T47D (cell line): Measurements from ENCODE around the gene MAMSTR.
A peak's percentile ranks its signal among the peaks of the same experiment; 100 is the strongest.
"Not testable (repeated sequence)": the region's sequence is repeated elsewhere in the genome, so short reads cannot be mapped to it uniquely, and the experiment has no call there.

Experiments
- DNase-seq, 2 experiments: peaks; one replicate each; pipeline versions ENCODE4 v3.0.0 to v3.0.0-alpha.2; 2011 to 2012; ENCODE audit warnings: low read depth in 1 of 2, low spot score in 1 of 2
- JUND ChIP-seq: IDR thresholded peaks from 2 replicates; pipeline ENCODE4 v1.6.1; 2012; ENCODE audit warnings: low read depth
- in situ Hi-C: cut with HindIII; loops from 2 replicates; pipeline ENCODE4 v1.10.0; 2016; ENCODE audit warnings: low sequenced_read_pairs, low pct_unique_long_range_greater_than_20kb

The MAMSTR gene

DNA sequence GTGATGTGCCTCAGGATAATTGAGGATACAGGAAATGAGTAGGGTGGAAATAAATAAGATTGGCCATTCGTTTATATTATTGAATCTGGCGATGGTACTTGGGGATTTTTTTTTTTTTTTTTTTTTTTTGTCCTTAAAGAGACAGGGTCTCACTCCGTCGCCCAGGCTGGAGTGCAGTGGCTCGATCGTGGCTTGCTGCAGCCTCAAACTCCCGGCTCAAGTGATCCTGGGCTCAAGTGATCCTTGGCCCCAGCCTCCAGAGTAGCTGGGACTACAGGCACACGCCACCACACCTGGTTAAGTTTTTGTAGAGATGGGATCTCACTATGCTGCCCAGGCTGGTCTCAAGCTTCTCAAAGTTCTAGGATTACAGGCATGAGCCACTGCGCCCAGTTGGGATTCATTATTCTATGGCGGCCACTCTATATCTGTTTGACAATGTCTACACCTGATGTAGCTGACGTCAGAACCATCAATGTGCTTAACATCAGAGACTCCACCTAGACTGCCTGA, 2.7 kb upstream of the MAMSTR start:
- no peak for TF ChIP-seq JUND
- no peak for DNase-seq
- in situ Hi-C loops: no loop called here

DNA sequence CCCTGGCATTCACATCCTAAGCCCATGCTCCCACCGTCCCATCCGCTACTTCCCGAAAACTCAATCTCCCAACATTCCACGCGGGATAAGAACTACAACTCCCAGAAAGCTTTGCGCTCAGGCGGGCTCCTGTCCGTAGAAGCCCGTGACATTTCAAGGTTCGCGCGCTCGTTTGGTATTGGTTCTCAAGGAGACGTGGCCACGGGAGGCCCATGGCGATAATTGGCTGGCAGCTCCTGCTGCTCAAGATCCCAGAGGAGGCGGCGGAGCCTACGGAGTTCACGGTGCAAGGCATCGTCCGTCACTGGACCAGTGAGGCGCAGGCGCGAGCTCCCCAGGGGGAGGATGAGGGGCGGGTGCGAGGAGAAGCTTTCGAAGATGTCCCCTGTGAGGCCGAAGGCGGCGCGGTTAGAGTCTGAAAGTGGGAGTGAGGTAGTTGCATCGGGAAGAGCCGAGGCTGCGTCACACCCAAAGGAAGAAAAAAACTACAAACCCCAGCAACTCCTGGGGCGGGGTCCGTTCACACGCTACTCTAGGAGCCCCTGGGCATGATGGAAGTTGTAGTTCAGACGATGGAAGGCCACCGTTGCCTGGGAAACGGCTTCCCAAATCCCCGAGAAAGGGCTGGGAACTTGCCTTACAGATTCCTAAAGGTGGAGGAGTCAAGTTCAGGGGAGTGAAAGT, 1.2 kb upstream of the MAMSTR start:
- DNase-seq: peak; percentile 96 to 98
- TF ChIP-seq JUND: no peak
- in situ Hi-C loops: no loop called here

DNA sequence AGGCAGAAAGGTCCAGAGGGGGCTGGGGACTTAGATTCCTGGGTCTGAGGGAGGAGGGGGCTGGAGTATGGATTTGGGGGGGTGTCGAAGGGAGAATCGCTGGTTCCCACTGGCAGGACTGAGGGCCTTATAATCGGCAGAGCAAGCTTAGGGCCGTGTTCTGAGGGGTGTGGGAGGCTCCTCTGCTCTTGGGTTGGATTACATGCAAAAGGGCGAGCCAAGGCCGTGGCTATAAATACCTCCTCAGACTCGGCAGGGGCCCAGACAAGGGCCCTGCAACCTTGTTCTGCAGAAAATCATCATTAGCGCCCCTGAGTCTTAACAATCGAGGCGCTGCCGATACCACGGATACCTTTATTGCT, 707 bp upstream of the MAMSTR start:
- TF ChIP-seq JUND: no peak
- DNase-seq: no peak
- in situ Hi-C loops: no loop called here

DNA sequence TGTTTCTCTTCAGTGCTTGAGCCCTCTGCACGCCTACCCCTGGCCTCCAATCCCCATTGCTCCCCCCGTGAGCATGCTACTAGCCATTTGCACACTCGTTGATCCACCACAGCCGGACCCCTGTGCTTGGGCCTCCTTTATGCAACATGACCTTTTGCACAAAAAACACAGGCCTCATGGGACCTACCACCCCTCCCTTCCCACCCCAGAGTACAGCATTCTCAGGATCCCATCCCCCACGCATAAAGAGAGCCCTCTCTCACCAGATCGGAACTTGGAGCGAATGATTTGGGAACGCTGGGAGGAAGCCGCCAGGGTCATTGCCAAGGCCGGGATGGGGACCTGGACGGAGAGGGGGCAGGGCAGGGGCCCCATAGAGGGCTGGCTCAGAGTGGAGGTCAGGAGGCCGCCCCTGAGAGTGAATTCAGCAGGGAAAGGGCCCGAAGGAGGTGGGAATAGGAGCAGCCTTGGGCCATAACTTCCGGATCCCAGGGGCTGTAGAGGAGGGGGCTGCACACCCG, 754 bp downstream of the MAMSTR start:
- in situ Hi-C loops: no loop called here
- TF ChIP-seq JUND: no peak
- DNase-seq: no peak

DNA sequence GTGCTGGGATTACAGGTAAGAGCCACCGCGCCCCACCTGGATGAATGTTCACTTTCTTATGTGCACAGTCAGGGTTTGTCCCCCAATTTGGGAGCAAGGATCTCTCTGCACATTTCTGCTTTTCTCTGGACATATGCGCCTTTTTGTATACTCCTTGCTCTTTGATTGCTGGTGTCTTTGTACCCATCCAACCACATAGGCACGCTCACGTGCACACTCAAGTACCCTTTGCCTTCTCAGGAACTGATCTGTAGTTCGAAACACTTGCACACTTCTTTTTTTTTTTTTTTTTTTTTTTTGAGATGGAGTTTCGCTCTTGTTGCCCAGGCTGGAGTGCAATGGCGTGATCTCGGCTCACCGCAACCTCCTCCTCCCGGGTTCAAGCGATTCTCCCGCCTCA, 1.4 kb downstream of the MAMSTR start:
- in situ Hi-C loops, DNase-seq: not testable (repeated sequence)

DNA sequence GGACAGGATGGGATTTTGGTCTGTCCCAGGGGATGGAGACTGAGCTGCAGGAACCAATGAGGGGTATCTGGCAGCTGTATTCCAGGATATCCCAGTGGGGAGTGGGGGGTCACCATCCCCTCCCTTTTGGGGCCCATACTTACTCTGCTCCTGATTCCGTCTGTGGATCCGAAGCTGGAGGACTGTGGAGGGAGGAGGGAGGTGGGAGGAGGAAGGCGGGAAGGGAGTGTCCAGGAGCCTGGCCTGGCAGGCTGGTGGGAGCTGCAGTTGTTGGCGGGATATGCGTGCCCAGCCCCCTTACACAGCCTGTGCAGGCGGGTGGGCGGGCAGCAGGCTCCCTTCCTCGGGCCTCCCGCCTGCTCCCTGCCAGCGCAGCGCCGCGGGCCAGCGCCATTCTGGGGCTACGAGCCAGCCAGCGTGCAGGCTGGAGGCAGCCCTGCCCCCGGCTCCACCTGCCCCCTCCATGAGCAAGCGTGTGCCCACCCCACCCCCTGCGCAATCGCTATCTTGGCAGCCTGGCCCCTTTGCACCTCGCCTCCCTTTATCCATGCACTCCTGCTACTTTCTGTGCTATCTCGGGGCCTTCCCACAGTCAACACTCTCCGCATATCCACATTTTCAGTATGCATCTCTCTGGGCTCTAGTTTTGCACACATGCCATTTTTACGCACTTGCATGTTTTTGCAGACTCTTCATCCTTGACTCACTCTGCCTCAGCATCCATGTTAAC, 2.8 kb downstream of the MAMSTR start:
- TF ChIP-seq JUND: no peak
- in situ Hi-C loops: no loop called here
- no peak for DNase-seq

DNA sequence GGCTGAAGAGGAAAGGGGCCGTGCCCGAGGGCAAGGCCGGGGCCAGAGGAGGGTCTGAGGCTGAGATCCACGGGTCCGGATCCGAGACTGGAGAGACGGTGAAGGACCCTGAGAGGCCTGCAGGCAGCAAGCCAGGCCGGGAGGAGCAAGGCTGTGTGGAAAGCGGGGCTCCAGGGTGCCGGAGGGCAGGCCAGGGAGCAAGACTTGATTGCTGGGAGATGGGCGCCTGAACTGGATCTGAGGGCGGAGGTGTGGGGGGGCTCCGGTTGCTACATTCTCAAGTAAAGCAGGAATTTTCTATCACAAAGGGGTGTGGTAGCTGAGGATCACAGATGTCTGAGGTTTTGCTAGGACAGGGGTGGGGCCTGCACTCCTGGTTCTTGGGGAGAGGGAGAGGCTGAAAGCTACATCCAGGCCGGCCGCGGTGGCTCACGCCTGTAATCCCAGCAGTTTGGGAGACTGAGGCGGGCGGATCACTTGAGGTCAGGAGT, 3.8 kb downstream of the MAMSTR start:
- TF ChIP-seq JUND: no peak
- no peak for DNase-seq
- in situ Hi-C loops: no loop called here

DNA sequence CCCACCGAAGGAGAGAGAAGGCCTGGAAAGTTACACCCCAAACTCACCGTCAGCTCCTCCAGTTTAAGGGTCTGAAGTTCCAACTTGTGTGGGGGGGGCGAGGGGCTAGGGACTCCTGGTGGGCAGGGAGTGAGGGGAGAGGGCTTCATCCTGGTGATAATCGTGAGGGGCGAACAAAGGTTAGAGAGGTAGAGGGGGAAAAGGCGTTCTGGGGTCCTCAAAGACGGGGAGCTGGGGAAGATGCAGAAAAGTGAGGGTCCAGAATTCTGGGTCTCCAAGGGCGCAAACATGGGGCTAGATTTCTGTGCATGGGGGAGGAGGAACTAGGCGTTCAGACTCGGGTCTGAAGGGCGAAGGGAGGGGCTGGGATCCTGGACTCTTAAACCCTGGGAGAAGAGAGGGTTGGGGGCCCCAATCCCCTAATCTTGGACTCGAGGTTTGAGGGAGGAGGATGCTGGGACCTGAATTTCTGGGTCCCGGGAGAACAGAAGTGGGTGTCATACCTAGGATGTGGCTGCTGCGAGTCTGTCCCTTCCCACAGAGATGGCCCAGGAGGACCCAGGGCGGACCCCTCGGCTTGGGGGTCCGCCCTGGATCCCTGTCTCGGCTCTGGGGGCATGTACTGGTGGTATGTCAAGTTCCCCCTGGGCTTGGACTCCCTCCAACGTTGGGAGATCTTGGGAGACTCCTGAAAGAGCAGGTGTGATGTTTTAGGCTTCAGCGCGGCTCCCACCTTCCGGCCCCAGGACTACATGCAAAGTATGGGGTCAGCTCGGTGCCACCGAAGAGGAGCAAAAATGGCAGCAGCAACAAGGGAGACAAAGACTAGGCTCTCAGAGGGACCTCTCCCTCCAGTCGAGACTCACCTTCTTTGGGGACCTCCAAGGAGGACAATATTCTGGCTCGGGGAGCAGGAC, 4.5 kb downstream of the MAMSTR start:
- TF ChIP-seq JUND: no peak
- no peak for DNase-seq
- in situ Hi-C loops: no loop called here

DNA sequence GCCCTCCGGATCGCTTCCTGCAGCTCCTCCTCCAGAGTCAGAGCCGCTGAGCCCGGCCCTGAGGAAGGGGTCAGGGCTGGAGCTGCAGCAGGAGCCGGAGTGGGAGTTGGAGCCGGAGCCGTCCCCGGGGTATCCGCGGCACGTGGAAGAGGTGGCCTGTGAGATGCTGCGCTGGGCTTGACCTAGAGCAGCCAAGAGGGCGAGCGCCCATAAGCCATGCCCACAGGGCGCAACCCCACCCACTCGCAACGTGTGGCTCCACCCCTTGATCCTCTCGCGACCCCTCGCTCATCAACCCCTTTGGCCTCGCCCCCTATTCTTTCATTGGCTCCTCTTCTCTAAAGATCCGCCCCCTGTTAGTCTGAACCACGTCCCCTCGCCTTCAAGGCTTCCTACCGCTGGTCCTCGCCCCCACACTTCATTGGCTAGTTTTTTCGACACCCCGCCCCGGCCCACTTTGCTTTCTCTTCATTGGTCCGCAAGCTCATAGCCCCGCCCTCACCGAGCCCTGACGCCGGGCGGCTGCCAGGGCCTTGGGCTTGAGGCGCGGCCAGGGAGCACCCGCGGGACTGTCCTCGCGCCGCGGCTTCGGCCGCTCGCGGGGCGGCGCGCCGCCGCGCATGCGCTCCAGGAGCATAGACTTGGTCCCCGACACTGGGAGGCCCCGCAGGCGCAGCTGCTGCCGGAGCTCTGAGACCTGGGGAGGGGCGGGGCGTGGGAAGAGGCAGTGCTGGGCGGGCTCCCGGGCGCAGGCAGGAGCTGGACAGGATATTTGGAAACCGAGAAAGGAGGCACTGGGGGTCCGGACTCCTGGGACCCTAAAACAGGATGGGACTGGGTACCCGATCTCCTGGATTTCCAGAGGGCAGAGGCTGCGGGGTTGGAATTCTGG, 5.4 kb downstream of the MAMSTR start:
- no peak for TF ChIP-seq JUND
- peak; percentile 96 to 99 for DNase-seq
- in situ Hi-C loops: no loop called here

DNA sequence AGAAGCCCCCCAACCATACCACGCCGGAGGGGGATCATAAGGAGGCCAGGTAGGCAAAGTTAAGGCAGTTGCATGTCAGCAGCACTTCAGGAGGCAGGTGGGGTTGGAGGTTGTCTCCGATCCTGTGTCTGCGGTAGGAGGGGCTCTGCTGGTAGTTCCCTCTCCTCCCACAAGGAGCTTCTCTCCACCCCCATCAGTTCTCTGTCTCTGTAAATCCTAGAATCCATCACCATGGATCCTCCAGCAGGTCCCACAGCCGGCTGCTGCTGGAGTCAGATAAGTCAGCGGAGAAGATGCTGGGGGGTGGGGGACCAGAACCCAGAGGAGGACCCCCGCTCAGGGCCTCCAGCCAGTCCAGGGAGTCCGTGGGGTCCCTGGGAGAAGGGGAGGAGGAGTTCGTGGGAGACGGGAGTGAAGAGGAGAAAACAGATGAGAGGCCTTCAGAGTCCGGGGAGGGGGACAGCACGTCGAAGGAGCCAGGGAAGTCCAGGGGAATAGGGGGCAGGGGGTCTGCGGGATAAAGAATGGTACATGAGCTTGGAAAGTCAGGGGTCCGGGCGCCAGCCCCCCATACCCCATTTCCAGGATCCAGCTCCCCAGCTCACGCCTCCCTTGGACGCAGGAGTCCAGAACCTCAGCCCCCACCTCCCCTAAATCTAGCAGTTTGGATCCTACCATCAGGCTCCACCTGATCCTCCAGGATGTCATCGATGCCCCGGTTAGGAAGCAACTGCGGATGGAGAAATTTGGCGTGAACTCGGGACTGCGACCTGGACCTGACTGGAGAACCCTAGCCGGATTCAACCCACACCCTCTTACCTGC, 6.3 kb downstream of the MAMSTR start:
- TF ChIP-seq JUND: no peak
- peak in 1 of 2 experiments; percentile 35 for DNase-seq
- in situ Hi-C loops: no loop called here
